Astrocyte (in vitro differentiated cells and primary cell): ENCODE results near the gene SLC25A21. TPM values are rescaled to one million over a fixed set of nuclear protein-coding genes. Genes with fewer than 3 reads are reported as not detected.

Experiments
- DNase-seq: peaks from one replicate; pipeline ENCODE4 v3.0.0-alpha.2; 2010; ENCODE audit warnings: low read depth
- FAIRE-seq: peaks from 2 replicates; lab custom pipeline; 2011; peaks lifted over from hg19 to GRCh38; lab: Jason Lieb, UNC
- H2AFZ ChIP-seq: 2 replicates; pipeline ENCODE4 v1.6.0; 2012; ENCODE audit warnings: low read depth, low read length, inconsistent platforms
- H3K27ac ChIP-seq: 2 replicates; pipeline ENCODE4 v1.5.1; 2011; ENCODE audit warnings: low read depth, low read length, inconsistent platforms
- H3K27me3 ChIP-seq: 2 replicates; pipeline ENCODE4 v1.6.0; 2011; ENCODE audit warnings: low read length, inconsistent platforms; ENCODE audit not compliant: insufficient read depth
- H3K36me3 ChIP-seq: 2 replicates; pipeline ENCODE4 v1.5.1; 2011; ENCODE audit warnings: low read length, inconsistent platforms; ENCODE audit not compliant: insufficient read depth
- H3K4me1 ChIP-seq: 2 replicates; pipeline ENCODE4 v1.5.1; 2011; ENCODE audit warnings: low read length, inconsistent platforms; ENCODE audit not compliant: insufficient read depth
- H3K4me2 ChIP-seq: 2 replicates; pipeline ENCODE4 v1.6.0; 2012; ENCODE audit warnings: low read length, inconsistent platforms
- H3K4me3 ChIP-seq: 2 replicates; pipeline ENCODE4 v1.5.1; 2011; ENCODE audit warnings: low read depth, mild to moderate bottlenecking, low read length, inconsistent platforms; ENCODE audit not compliant: insufficient read depth
- H3K79me2 ChIP-seq: 2 replicates; pipeline ENCODE4 v1.6.0; 2012; ENCODE audit warnings: mild to moderate bottlenecking, low read length, inconsistent platforms; ENCODE audit not compliant: insufficient read depth
- H3K9ac ChIP-seq: 2 replicates; pipeline ENCODE4 v1.6.0; 2012; ENCODE audit warnings: mild to moderate bottlenecking, low read length, inconsistent platforms
- H3K9me3 ChIP-seq: 2 replicates; pipeline ENCODE4 v1.5.1; 2012; ENCODE audit warnings: low read depth, mild to moderate bottlenecking, low read length, inconsistent platforms; ENCODE audit not compliant: insufficient read depth
- H4K20me1 ChIP-seq: 2 replicates; pipeline ENCODE4 v1.6.0; 2012; ENCODE audit warnings: low read length, inconsistent platforms; ENCODE audit not compliant: insufficient read depth
- H3K27ac Mint-ChIP-seq: one replicate; pipeline ENCODE4 v1.8.0; 2021; ENCODE audit warnings: mild to moderate bottlenecking, mixed read lengths; ENCODE audit not compliant: unreplicated experiment
- H3K27me3 Mint-ChIP-seq: one replicate; pipeline ENCODE4 v1.8.0; 2021; ENCODE audit warnings: low read depth, mixed read lengths; ENCODE audit not compliant: unreplicated experiment
- H3K36me3 Mint-ChIP-seq: one replicate; pipeline ENCODE4 v1.8.0; 2021; ENCODE audit warnings: low read depth, mixed read lengths; ENCODE audit not compliant: unreplicated experiment
- H3K4me1 Mint-ChIP-seq: one replicate; pipeline ENCODE4 v1.8.0; 2021; ENCODE audit warnings: low read depth, mixed read lengths; ENCODE audit not compliant: unreplicated experiment
- H3K4me3 Mint-ChIP-seq: one replicate; pipeline ENCODE4 v1.8.0; 2021; ENCODE audit warnings: mild to moderate bottlenecking, moderate library complexity, mixed read lengths; ENCODE audit not compliant: unreplicated experiment
- H3K9me3 Mint-ChIP-seq: one replicate; pipeline ENCODE4 v1.8.0; 2021; ENCODE audit warnings: mild to moderate bottlenecking, mixed read lengths; ENCODE audit not compliant: unreplicated experiment
- EZH2 ChIP-seq: IDR thresholded peaks from 2 replicates; pipeline ENCODE4 v1.6.1; 2012; ENCODE audit warnings: mild to moderate bottlenecking, low read length, inconsistent platforms; ENCODE audit not compliant: insufficient read depth
- total RNA-seq: library from RNA; stranded (reverse); gene quantifications from 2 replicates; pipeline ENCODE4 v1.2.1, GENCODE V29; 2021
- TF ChIP-seq, protein P1 (sequence below): IDR thresholded peaks from 2 replicates; pipeline ENCODE4 v1.5.1; 2011; ENCODE audit warnings: low read depth, mild to moderate bottlenecking, inconsistent platforms, low read length, moderate library complexity; ENCODE audit not compliant: insufficient read depth

The SLC25A21 gene
- total RNA-seq, 1 donor from 2014 or later = 1.5 TPM

DNA sequence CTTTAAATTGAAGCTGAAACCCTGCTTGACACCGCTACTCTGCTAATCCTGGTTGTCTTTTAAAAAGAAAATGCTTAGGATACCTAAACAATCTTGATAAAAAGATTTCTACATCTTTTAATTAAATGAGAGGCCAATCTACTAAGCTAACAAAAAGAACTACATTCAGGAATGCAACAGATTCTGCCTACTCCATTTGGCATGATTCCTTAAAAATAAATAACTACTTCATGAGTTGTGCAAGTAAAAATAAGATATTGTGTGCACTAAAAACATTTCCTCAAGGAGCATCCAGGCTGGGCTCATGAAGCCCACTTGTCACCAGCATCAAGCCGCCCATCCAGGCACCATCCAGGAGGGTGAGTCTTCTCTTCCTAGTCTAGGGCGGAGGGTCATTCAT is 313.3 kb downstream of the SLC25A21 start:
- no peaks in the 10 kb centered on the region for H3K27me3 Mint-ChIP-seq
- H3K27me3 ChIP-seq = no peaks in the 10 kb centered on the region
- TF ChIP-seq EZH2 = no peak
- TF ChIP-seq, protein P1, sequence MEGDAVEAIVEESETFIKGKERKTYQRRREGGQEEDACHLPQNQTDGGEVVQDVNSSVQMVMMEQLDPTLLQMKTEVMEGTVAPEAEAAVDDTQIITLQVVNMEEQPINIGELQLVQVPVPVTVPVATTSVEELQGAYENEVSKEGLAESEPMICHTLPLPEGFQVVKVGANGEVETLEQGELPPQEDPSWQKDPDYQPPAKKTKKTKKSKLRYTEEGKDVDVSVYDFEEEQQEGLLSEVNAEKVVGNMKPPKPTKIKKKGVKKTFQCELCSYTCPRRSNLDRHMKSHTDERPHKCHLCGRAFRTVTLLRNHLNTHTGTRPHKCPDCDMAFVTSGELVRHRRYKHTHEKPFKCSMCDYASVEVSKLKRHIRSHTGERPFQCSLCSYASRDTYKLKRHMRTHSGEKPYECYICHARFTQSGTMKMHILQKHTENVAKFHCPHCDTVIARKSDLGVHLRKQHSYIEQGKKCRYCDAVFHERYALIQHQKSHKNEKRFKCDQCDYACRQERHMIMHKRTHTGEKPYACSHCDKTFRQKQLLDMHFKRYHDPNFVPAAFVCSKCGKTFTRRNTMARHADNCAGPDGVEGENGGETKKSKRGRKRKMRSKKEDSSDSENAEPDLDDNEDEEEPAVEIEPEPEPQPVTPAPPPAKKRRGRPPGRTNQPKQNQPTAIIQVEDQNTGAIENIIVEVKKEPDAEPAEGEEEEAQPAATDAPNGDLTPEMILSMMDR = no peak
- no peak overlapping the region for H3K4me2 ChIP-seq
- no peaks in the 10 kb centered on the region for H3K4me1 Mint-ChIP-seq
- H3K9ac ChIP-seq = no peak overlapping the region
- H3K36me3 Mint-ChIP-seq = no peaks in the 10 kb centered on the region
- H3K9me3 ChIP-seq = no peaks in the 10 kb centered on the region
- no peaks in the 10 kb centered on the region for H3K4me1 ChIP-seq
- H3K9me3 Mint-ChIP-seq = no peaks in the 10 kb centered on the region
- no peaks in the 10 kb centered on the region for H3K36me3 ChIP-seq
- no peak overlapping the region for H3K27ac Mint-ChIP-seq
- no peaks in the 10 kb centered on the region for H3K79me2 ChIP-seq
- H2AFZ ChIP-seq = no peak overlapping the region
- no peak overlapping the region for H3K27ac ChIP-seq
- H3K4me3 Mint-ChIP-seq = no peak overlapping the region
- DNase-seq = peak; percentile 6
- FAIRE-seq = no peak
- H3K4me3 ChIP-seq = no peak overlapping the region
- H4K20me1 ChIP-seq = no peaks in the 10 kb centered on the region

DNA sequence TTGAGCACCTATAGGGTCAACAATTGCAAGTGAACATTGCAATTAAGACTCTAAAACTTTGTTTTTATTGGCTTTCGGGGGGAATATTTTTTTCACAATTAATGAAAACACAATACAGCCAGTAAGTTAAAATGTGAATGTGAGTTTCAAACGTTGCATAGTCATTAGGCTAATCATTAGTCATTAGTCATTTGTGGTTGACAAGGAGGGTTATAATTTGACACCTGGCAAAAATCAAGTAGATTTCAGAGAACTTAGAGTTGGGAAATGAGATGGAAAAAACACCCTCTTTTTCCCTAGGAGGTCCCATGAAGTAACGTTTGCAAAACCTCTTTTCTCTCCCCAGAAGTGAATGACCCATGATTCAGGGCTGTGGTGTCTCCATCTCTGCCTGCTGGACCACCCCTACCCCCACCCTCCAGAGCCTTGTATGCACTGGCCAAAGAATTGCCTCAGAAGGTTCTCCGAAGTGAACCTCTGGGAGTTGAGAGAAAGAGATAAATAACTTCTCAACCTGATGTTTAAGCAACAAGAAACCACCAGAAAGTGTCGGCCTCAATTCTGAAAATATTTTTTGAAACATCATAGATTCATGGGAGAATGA is 314.5 kb downstream of the SLC25A21 start:
- TF ChIP-seq, protein P1 = no peak
- TF ChIP-seq EZH2 = no peak
- no peaks in the 10 kb centered on the region for H3K36me3 ChIP-seq
- H3K4me1 Mint-ChIP-seq = no peaks in the 10 kb centered on the region

DNA sequence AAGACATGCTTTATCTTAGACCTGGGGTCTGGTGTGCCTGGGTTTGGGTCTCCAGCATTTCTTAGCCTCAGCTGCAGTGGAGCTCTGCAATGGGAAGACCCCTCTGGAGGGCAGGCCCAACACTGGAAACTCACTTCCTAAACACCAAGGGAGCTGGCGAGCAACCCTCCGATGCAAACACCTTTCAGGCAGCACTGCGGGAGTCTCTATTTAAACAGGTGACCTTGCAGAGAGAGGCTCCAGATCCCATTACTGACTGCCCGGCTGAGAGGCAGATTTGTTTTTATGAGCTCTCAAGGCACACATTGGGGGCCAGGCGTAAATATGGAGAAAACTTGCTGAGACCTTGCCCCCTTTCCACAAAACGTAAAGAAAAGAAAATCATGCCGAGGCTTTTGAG is 315.3 kb downstream of the SLC25A21 start:
- H3K4me3 ChIP-seq = no peak overlapping the region
- FAIRE-seq = no peak
- Mint-ChIP-seq H3K9me3 (no peaks in the 10 kb centered on the region), H3K36me3 (no peaks in the 10 kb centered on the region), H3K27ac (no peak overlapping the region), H3K4me1 (no peaks in the 10 kb centered on the region), H3K4me3 (no peak overlapping the region), H3K27me3 (no peaks in the 10 kb centered on the region)
- TF ChIP-seq, protein P1 = no peak
- TF ChIP-seq EZH2 = no peak
- H3K27ac ChIP-seq = no peak overlapping the region
- no peaks in the 10 kb centered on the region for H3K9me3 ChIP-seq
- no peaks in the 10 kb centered on the region for H3K4me1 ChIP-seq
- H3K27me3 ChIP-seq = no peaks in the 10 kb centered on the region
- H2AFZ ChIP-seq = no peak overlapping the region
- H3K79me2 ChIP-seq = no peaks in the 10 kb centered on the region
- H3K9ac ChIP-seq = no peak overlapping the region
- no peak for DNase-seq
- no peaks in the 10 kb centered on the region for H4K20me1 ChIP-seq
- H3K4me2 ChIP-seq = no peak overlapping the region
- H3K36me3 ChIP-seq = no peaks in the 10 kb centered on the region

More for the DNA sequence above, 314.5 kb downstream of the SLC25A21 start:
- FAIRE-seq (no peak), DNase-seq (no peak)
- no peaks in the 10 kb centered on the region for H3K9me3 ChIP-seq
- no peaks in the 10 kb centered on the region for H3K27me3 ChIP-seq
- Mint-ChIP-seq H3K9me3 (no peaks in the 10 kb centered on the region), H3K4me3 (no peak overlapping the region), H3K27me3 (no peaks in the 10 kb centered on the region), H3K27ac (no peak overlapping the region), H3K36me3 (no peaks in the 10 kb centered on the region)
- no peaks in the 10 kb centered on the region for H3K79me2 ChIP-seq
- no peak overlapping the region for H3K27ac ChIP-seq
- no peaks in the 10 kb centered on the region for H4K20me1 ChIP-seq
- no peak overlapping the region for H3K9ac ChIP-seq
- H3K4me2 ChIP-seq = no peak overlapping the region
- H2AFZ ChIP-seq = no peak overlapping the region
- H3K4me1 ChIP-seq = no peaks in the 10 kb centered on the region
- H3K4me3 ChIP-seq = no peak overlapping the region
